HCT116 (cell line): Measurements from ENCODE around the gene DVL1. TPM values are rescaled to one million over a fixed set of nuclear protein-coding genes. Genes with fewer than 3 reads are reported as not detected.

Source experiments
- ATAC-seq: fragments of 200-7000 bp; cut with Tn5 transposase; 2 replicates; pipeline ENCODE4 v1.9.1; 2020; ENCODE audit warnings: mild to moderate bottlenecking, moderate library complexity
- BruUV-seq: library from RNA; stranded (reverse); fragments of 400-500 nt; replicated peaks from 2 replicates; lab custom pipeline; 2021; lab: Mats Ljungman, UMichigan
- CTCF ChIA-PET: fragments of 300-600 bp; sonication (Branson Sonifier 250); formaldehyde crosslinking; loops from one replicate; lab custom pipeline; 2021; ENCODE audit warnings: antibody characterized with exemption; lab: Charles Lee
- POLR2A ChIA-PET: fragments of 300-600, 350-600 bp; sonication (Branson Sonifier 250); formaldehyde crosslinking; loops from one replicate; lab custom pipeline; 2021; ENCODE audit warnings: antibody characterized with exemption; lab: Charles Lee
- RAD21 ChIA-PET, 2 experiments: fragments of 300-600 bp; sonication (Branson Sonifier 250); formaldehyde crosslinking; loops; one replicate each; lab custom pipeline; 2023; ENCODE audit warnings: low total read pairs in 2 of 2; ENCODE audit not compliant: uncharacterized antibody in 2 of 2, unreplicated experiment in 2 of 2, low non-redundant PET in 1 of 2; lab: Charles Lee
- DNase-seq: peaks from one replicate; pipeline ENCODE4 v3.0.0-alpha.2; 2010; ENCODE audit warnings: low read depth, low spot score
- H2AFZ ChIP-seq: fragments of 200-600 bp; shearing (Covaris generic), sonication (generic); 2 replicates; pipeline ENCODE4 v1.6.1; 2017; ENCODE audit warnings: low read depth, mixed run types, mixed read lengths, antibody characterized with exemption, low read length; ENCODE audit not compliant: poor library complexity, severe bottlenecking
- H3K27ac ChIP-seq: 2 replicates; pipeline ENCODE4 v1.5.1; 2012; ENCODE audit warnings: low read depth, low read length
- H3K27me3 ChIP-seq: fragments of 200-600 bp; sonication (generic); 2 replicates; pipeline ENCODE4 v1.6.1; 2016; ENCODE audit warnings: mixed run types, low read length, mixed read lengths; ENCODE audit not compliant: insufficient read depth
- H3K36me3 ChIP-seq, 2 experiments: fragments of 200-500 bp in 1 of 2; fragments of 200-600 bp in 1 of 2; sonication (Bioruptor generic) in 1 of 2; sonication (generic) in 1 of 2; 2 replicates each; pipeline versions ENCODE4 v1.5.1 to v1.6.1; 2014 to 2016; ENCODE audit warnings: low read length in 2 of 2, inconsistent platforms in 1 of 2, mixed read lengths in 1 of 2, mixed run types in 1 of 2; ENCODE audit not compliant: insufficient read depth in 2 of 2, control insufficient read depth in 1 of 2
- H3K4me1 ChIP-seq, 2 experiments: fragments of 200-600 bp in 1 of 2; sonication (generic) in 1 of 2; 2 replicates each; pipeline versions ENCODE4 v1.5.1 to v1.6.1; 2012 to 2017; ENCODE audit warnings: low read length in 2 of 2, inconsistent platforms in 1 of 2, mild to moderate bottlenecking in 1 of 2, mixed read lengths in 1 of 2, mixed run types in 1 of 2, moderate library complexity in 1 of 2; ENCODE audit not compliant: insufficient read depth in 2 of 2, control insufficient read depth in 1 of 2
- H3K4me2 ChIP-seq: fragments of 200-600 bp; sonication (generic); 2 replicates; pipeline ENCODE4 v1.6.1; 2017; ENCODE audit warnings: mixed run types, low read length, mixed read lengths
- H3K4me3 ChIP-seq, 2 experiments: fragments of 200-600 bp in 1 of 2; sonication (generic) in 1 of 2; replicated peaks in 1 of 2; 2 replicates each; pipeline ENCODE4 v1.5.1; 2011 to 2016; ENCODE audit warnings: low read length in 2 of 2, control low read depth in 1 of 2, low read depth in 1 of 2, mild to moderate bottlenecking in 1 of 2, mixed read lengths in 1 of 2, mixed run types in 1 of 2
- H3K79me2 ChIP-seq: fragments of 200-600 bp; sonication (generic); 2 replicates; pipeline ENCODE4 v1.6.1; 2017; ENCODE audit warnings: mild to moderate bottlenecking, mixed run types, low read length, moderate library complexity, mixed read lengths; ENCODE audit not compliant: insufficient read depth
- H3K9ac ChIP-seq: fragments of 200-600 bp; sonication (generic); 2 replicates; pipeline ENCODE4 v1.6.1; 2016; ENCODE audit warnings: low read length, mixed read lengths
- H3K9me2 ChIP-seq: fragments of 200-600 bp; sonication (generic), shearing (Covaris generic); 2 replicates; pipeline ENCODE4 v1.6.1; 2017; ENCODE audit warnings: mixed run types, mild to moderate bottlenecking, moderate library complexity; ENCODE audit not compliant: insufficient read depth
- H3K9me3 ChIP-seq, 2 experiments: fragments of 200-500 bp in 1 of 2; fragments of 200-600 bp in 1 of 2; sonication (Bioruptor generic) in 1 of 2; sonication (generic) in 1 of 2; 2 replicates each; pipeline ENCODE4 v1.6.1; 2014 to 2017; ENCODE audit warnings: low read length in 2 of 2, mixed read lengths in 2 of 2, inconsistent platforms in 1 of 2, low read depth in 1 of 2, mild to moderate bottlenecking in 1 of 2, mixed run types in 1 of 2, moderate library complexity in 1 of 2; ENCODE audit not compliant: control insufficient read depth in 1 of 2, insufficient read depth in 1 of 2
- H4K20me1 ChIP-seq: fragments of 200-600 bp; sonication (generic), shearing (Covaris generic); 2 replicates; pipeline ENCODE4 v1.6.1; 2017; ENCODE audit warnings: mixed run types, mild to moderate bottlenecking, moderate library complexity; ENCODE audit not compliant: insufficient read depth
- CBX3 ChIP-seq: IDR thresholded peaks from 2 replicates; pipeline ENCODE4 v1.6.1; 2012; ENCODE audit warnings: low read depth
- CEBPB ChIP-seq: IDR thresholded peaks from 2 replicates; pipeline ENCODE4 v1.6.1; 2012; ENCODE audit warnings: low read depth
- EGR1 ChIP-seq: IDR thresholded peaks from 2 replicates; pipeline ENCODE4 v1.6.1; 2012; ENCODE audit warnings: low read depth
- EZH2 ChIP-seq: fragments of 200-600 bp; sonication (generic); IDR thresholded peaks from 2 replicates; pipeline ENCODE4 v1.6.1; 2017; ENCODE audit warnings: antibody characterized with exemption, mixed run types
- EZH2phosphoT487 ChIP-seq: fragments of 200-600 bp; IDR thresholded peaks from 2 replicates; pipeline ENCODE4 v1.6.1; 2018; ENCODE audit warnings: antibody characterized with exemption, borderline replicate concordance
- JUND ChIP-seq: IDR thresholded peaks from 2 replicates; pipeline ENCODE4 v1.6.1; 2012
- POLR2AphosphoS5 ChIP-seq: IDR thresholded peaks from 2 replicates; pipeline ENCODE4 v1.6.1; 2011; ENCODE audit warnings: mild to moderate bottlenecking, low read depth, low read length, moderate library complexity
- RAD21 ChIP-seq: IDR thresholded peaks from 2 replicates; pipeline ENCODE4 v1.6.1; 2012; ENCODE audit warnings: low read depth, mild to moderate bottlenecking
- SP1 ChIP-seq: IDR thresholded peaks from 2 replicates; pipeline ENCODE4 v1.6.1; 2012; ENCODE audit warnings: low read depth
- ZNF274 ChIP-seq: fragments of 200-500 bp; sonication (Bioruptor generic); IDR thresholded peaks from 2 replicates; pipeline ENCODE4 v1.6.1; 2014; ENCODE audit warnings: mild to moderate bottlenecking, low read depth, low read length, inconsistent platforms
- intact Hi-C: fragments of 100-400 bp; cut with micrococcal nuclease; formaldehyde crosslinking; loops from 2 replicates; pipeline ENCODE4 v1.10.0; 2022
- total RNA-seq: library from RNA; stranded (reverse); gene quantifications from one replicate; pipeline ENCODE4 v1.2.1, GENCODE V29; 2021; ENCODE audit not compliant: unreplicated experiment
- TF ChIP-seq, protein P1 (sequence below): IDR thresholded peaks from 2 replicates; pipeline ENCODE4 v1.6.1; 2012
- TF ChIP-seq, protein P2 (sequence below): IDR thresholded peaks from 2 replicates; pipeline ENCODE4 v1.6.1; 2011; ENCODE audit warnings: mild to moderate bottlenecking, low read length, moderate library complexity; ENCODE audit not compliant: insufficient replicate concordance; ENCODE audit errors: extremely low read depth
- TF ChIP-seq, protein P3 (sequence below): IDR thresholded peaks from 2 replicates; pipeline ENCODE4 v1.6.1; 2012
- TF ChIP-seq, protein P4 (sequence below), 3 experiments: fragments of 200-600 bp in 1 of 3; sonication (generic) in 1 of 3; IDR thresholded peaks in 2 of 3; conservative IDR thresholded peaks in 1 of 3; 2 replicates each; pipeline ENCODE4 v1.5.1; 2012 to 2017; ENCODE audit warnings: low read depth in 2 of 3, low read length in 2 of 3, antibody characterized with exemption in 1 of 3, borderline replicate concordance in 1 of 3, control low read depth in 1 of 3, mild to moderate bottlenecking in 1 of 3, mixed read lengths in 1 of 3, mixed run types in 1 of 3, moderate library complexity in 1 of 3; ENCODE audit not compliant: insufficient read depth in 1 of 3

Gene DVL1
- total RNA-seq, 1 experiment from 2014 or later: 160 TPM

DNA sequence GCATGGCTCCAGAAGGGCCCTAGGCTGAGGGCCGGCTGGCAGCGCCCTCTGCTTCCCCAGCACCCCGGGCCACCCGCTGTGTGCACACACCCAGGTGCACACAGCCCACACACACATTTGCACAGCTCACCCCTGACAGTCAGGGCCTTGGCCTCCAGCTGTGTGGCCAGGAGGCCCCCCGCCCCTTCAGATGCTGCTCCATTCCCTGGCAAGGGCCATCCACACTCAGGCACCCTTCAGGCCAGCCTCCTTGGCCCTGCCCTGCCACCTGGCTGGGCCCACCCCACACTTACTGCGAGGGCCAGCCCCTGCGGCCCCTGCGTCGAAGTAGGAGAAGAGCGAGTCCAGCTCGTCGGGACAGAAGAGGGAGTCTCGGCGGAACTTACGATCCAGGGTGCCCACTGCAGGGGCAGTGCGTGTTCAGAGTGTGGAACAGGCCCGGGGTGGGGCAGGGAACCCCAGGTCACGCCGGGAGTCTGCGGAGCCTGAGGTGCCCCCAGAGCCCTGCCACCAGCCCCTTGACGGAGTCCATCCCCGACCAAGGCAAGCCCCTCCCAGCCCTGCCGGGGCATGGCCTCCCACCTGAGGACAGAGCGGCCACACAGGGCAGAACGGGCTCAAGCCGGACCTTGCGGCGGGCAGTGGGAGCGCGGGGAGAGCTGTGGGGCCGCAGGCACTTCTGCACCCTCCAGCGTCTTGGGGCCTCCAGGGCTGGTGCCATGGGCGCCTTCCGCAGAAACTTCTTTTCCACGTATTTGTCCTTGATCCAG lies 53.9 kb downstream of the DVL1 start:
- H2AFZ ChIP-seq: no peak overlapping the region
- BruUV-seq: no TSS peak
- no peaks in the 10 kb centered on the region for H3K79me2 ChIP-seq
- H3K9me2 ChIP-seq: no peaks in the 10 kb centered on the region
- intact Hi-C loops: no loop called here
- ChIA-PET RAD21 (no interaction called here), POLR2A (interaction anchor here (0.6 kb wide), 1 partner anchor 221 kb away, joined by 3 read pairs; the partner anchor contains the start of gene RNF223), CTCF (no interaction called here)
- ATAC-seq (no peak), DNase-seq (no peak)
- TF ChIP-seq SP1: no peak
- TF ChIP-seq, protein P1, sequence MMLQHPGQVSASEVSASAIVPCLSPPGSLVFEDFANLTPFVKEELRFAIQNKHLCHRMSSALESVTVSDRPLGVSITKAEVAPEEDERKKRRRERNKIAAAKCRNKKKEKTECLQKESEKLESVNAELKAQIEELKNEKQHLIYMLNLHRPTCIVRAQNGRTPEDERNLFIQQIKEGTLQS: no peak
- TF ChIP-seq, protein P2, sequence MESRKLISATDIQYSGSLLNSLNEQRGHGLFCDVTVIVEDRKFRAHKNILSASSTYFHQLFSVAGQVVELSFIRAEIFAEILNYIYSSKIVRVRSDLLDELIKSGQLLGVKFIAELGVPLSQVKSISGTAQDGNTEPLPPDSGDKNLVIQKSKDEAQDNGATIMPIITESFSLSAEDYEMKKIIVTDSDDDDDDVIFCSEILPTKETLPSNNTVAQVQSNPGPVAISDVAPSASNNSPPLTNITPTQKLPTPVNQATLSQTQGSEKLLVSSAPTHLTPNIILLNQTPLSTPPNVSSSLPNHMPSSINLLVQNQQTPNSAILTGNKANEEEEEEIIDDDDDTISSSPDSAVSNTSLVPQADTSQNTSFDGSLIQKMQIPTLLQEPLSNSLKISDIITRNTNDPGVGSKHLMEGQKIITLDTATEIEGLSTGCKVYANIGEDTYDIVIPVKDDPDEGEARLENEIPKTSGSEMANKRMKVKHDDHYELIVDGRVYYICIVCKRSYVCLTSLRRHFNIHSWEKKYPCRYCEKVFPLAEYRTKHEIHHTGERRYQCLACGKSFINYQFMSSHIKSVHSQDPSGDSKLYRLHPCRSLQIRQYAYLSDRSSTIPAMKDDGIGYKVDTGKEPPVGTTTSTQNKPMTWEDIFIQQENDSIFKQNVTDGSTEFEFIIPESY: no peak
- no peak for TF ChIP-seq JUND
- TF ChIP-seq CBX3: no peak
- no peak for TF ChIP-seq POLR2AphosphoS5
- TF ChIP-seq RAD21: no peak
- TF ChIP-seq EGR1: no peak
- no peak for TF ChIP-seq EZH2
- no peak for TF ChIP-seq EZH2phosphoT487
- TF ChIP-seq CEBPB: no peak
- TF ChIP-seq ZNF274: no peak
- TF ChIP-seq, protein P3, sequence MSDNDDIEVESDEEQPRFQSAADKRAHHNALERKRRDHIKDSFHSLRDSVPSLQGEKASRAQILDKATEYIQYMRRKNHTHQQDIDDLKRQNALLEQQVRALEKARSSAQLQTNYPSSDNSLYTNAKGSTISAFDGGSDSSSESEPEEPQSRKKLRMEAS: no peak
- TF ChIP-seq, protein P4, sequence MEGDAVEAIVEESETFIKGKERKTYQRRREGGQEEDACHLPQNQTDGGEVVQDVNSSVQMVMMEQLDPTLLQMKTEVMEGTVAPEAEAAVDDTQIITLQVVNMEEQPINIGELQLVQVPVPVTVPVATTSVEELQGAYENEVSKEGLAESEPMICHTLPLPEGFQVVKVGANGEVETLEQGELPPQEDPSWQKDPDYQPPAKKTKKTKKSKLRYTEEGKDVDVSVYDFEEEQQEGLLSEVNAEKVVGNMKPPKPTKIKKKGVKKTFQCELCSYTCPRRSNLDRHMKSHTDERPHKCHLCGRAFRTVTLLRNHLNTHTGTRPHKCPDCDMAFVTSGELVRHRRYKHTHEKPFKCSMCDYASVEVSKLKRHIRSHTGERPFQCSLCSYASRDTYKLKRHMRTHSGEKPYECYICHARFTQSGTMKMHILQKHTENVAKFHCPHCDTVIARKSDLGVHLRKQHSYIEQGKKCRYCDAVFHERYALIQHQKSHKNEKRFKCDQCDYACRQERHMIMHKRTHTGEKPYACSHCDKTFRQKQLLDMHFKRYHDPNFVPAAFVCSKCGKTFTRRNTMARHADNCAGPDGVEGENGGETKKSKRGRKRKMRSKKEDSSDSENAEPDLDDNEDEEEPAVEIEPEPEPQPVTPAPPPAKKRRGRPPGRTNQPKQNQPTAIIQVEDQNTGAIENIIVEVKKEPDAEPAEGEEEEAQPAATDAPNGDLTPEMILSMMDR (IDR thresholded peaks at IDR 0.05 in 2 of 3, conservative IDR thresholded peaks at IDR 0.05 in 1 of 3; ENCODE audit: borderline replicate concordance in 1 of 3, insufficient read depth in 1 of 3, low read depth in 2 of 3, low read length in 2 of 3): no peak
- peaks cover 13 to 33% of the 10 kb centered on the region in 2 experiments for H3K4me1 ChIP-seq
- no peaks in the 10 kb centered on the region for H3K9me3 ChIP-seq
- H3K4me3 ChIP-seq: no peak overlapping the region
- H4K20me1 ChIP-seq: no peaks in the 10 kb centered on the region
- no peak overlapping the region for H3K4me2 ChIP-seq
- no peak overlapping the region for H3K27ac ChIP-seq
- no peaks in the 10 kb centered on the region for H3K36me3 ChIP-seq
- no peaks in the 10 kb centered on the region for H3K27me3 ChIP-seq
- H3K9ac ChIP-seq: no peak overlapping the region
